ENCODE results near the gene DHRS13. TPM values are rescaled to one million over a fixed set of nuclear protein-coding genes. Genes with fewer than 3 reads are reported as not detected.
"Not testable (repeated sequence)": the region's sequence is repeated elsewhere in the genome, so short reads cannot be mapped to it uniquely, and the experiment has no call there.

The DHRS13 gene
- total RNA-seq, 4 donors from 2014 or later = 10.6 to 16.2 (median 13.3) TPM

DNA sequence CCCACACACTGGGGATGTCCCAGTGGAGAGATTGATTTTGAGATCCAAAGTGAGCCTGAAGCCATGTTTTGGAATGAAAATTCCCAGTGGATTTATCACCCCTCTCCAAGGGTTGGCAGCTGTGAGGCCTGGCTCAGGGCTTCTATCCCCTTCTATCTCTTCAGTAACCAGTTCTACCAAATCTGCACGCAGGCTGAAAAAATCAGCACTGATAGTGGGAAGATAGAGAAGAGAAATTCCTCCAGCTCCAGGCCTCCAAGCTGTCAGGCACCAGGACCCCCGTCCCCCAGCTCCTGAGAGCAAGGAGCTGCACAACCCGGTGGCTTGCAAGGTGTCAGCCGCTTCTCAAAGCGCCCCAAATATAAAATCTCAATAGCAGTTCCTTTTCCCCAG is 6.4 kb downstream of the DHRS13 start:
- 8 to 15% methylated on average over 5 of the region's 5 CpGs for WGBS, 2 donors

GRCh38 chr17:28895794-28896447 is 7.0 kb downstream of the DHRS13 start:
- 54 to 67% methylated on average over 3 of the region's 3 CpGs for WGBS, 2 donors
- intact Hi-C loops (cut with DNase I) = no loop called here
- TF ChIP-seq, protein P1, sequence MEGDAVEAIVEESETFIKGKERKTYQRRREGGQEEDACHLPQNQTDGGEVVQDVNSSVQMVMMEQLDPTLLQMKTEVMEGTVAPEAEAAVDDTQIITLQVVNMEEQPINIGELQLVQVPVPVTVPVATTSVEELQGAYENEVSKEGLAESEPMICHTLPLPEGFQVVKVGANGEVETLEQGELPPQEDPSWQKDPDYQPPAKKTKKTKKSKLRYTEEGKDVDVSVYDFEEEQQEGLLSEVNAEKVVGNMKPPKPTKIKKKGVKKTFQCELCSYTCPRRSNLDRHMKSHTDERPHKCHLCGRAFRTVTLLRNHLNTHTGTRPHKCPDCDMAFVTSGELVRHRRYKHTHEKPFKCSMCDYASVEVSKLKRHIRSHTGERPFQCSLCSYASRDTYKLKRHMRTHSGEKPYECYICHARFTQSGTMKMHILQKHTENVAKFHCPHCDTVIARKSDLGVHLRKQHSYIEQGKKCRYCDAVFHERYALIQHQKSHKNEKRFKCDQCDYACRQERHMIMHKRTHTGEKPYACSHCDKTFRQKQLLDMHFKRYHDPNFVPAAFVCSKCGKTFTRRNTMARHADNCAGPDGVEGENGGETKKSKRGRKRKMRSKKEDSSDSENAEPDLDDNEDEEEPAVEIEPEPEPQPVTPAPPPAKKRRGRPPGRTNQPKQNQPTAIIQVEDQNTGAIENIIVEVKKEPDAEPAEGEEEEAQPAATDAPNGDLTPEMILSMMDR (IDR thresholded peaks at IDR 0.05) = no peak
- no peak for TF ChIP-seq POLR2A (IDR thresholded peaks at IDR 0.05)
- Histone ChIP-seq H3K27ac (peak overlapping the region in 2 of 3 donors; percentile 80 to 97), H3K36me3 (no peaks in the 10 kb centered on the region), H3K4me3 (replicated peaks in 1 of 3) (no peak overlapping the region), H3K9me3 (no peaks in the 10 kb centered on the region), H3K4me1 (peaks cover 16 to 43% of the 10 kb centered on the region in 2 donors), H3K27me3 (no peaks in the 10 kb centered on the region)
- no peak for DNase-seq

More for the DNA sequence above, 6.4 kb downstream of the DHRS13 start:
- no peak for DNase-seq
- peak overlapping the region in 2 of 3 donors; percentile 90 to 95 for H3K4me3 ChIP-seq (replicated peaks in 1 of 3)
- peak overlapping the region; percentile 72 to 97 (median 80) for H3K27ac ChIP-seq
- H3K9me3 ChIP-seq = no peaks in the 10 kb centered on the region
- TF ChIP-seq POLR2A (IDR thresholded peaks at IDR 0.05) = no peak
- TF ChIP-seq, protein P1 (IDR thresholded peaks at IDR 0.05) = no peak
- H3K4me1 ChIP-seq = peaks cover 16 to 38% of the 10 kb centered on the region in 2 donors
- intact Hi-C loops (cut with DNase I) = no loop called here
- H3K36me3 ChIP-seq = no peaks in the 10 kb centered on the region
- no peaks in the 10 kb centered on the region for H3K27me3 ChIP-seq

GRCh38 chr17:28893248-28894183 is 9.4 kb downstream of the DHRS13 start:
- Histone ChIP-seq H3K4me1 (peaks cover 16 to 48% of the 10 kb centered on the region in 2 donors), H3K27ac (peak overlapping the region; percentile 22 to 41 (median 27))

GRCh38 chr17:28892024-28892423 is 10.9 kb downstream of the DHRS13 start:
- intact Hi-C loops (cut with DNase I) = no loop called here
- Histone ChIP-seq H3K27ac (peak overlapping the region in 1 of 3 donors; percentile 27), H3K4me3 (replicated peaks in 1 of 3) (no peak overlapping the region), H3K27me3 (no peaks in the 10 kb centered on the region), H3K9me3 (no peaks in the 10 kb centered on the region), H3K4me1 (peaks cover 9 to 40% of the 10 kb centered on the region in 2 donors), H3K36me3 (no peaks in the 10 kb centered on the region)
- WGBS, 2 donors = 75 to 94% methylated on average over 4 of the region's 4 CpGs
- TF ChIP-seq, protein P1 (IDR thresholded peaks at IDR 0.05) = no peak
- TF ChIP-seq POLR2A (IDR thresholded peaks at IDR 0.05) = no peak
- peak; percentile 8 to 12 for DNase-seq

More at GRCh38 chr17:28893248-28894183, 9.4 kb downstream of the DHRS13 start:
- H3K27me3 ChIP-seq; H3K36me3 ChIP-seq; H3K9me3 ChIP-seq; intact Hi-C loops (cut with DNase I); H3K4me3 ChIP-seq (replicated peaks in 1 of 3); DNase-seq: not testable (repeated sequence)
- 86 to 88% methylated on average over 16 of the region's 16 CpGs for WGBS, 2 donors

- Histone ChIP-seq H3K36me3 (no peaks in the 10 kb centered on the region), H3K4me3 (replicated peaks in 1 of 3) (no peak overlapping the region), H3K4me1 (peaks cover 9 to 35% of the 10 kb centered on the region in 2 donors), H3K9me3 (no peaks in the 10 kb centered on the region), H3K27me3 (no peaks in the 10 kb centered on the region), H3K27ac (no peak overlapping the region)
- no peak for DNase-seq
- intact Hi-C loops (cut with DNase I) = no loop called here
- 64 to 91% methylated on average over 1 of the region's 1 CpG for WGBS, 2 donors
- no peak for TF ChIP-seq POLR2A (IDR thresholded peaks at IDR 0.05)
- TF ChIP-seq, protein P1 (IDR thresholded peaks at IDR 0.05) = no peak
Observed at GRCh38 chr17:28891201-28891600, 11.7 kb downstream of the DHRS13 start.
